NOMO-1 treated with DMSO at 0.1 percent for 48 hours (cell line): ENCODE measurements around the gene STAMBP.
"Not testable (repeated sequence)": the region's sequence is repeated elsewhere in the genome, so short reads cannot be mapped to it uniquely, and the experiment has no call there.

Experiments used
- DNase-seq: peaks from one replicate; lab custom pipeline; 2025; ENCODE audit not compliant: unreplicated experiment; lab: John Stamatoyannopoulos, UW

The STAMBP gene

GRCh38 chr2:73903949-73904613 is 75.3 kb downstream of the STAMBP start:
- DNase-seq: not testable (repeated sequence)

DNA sequence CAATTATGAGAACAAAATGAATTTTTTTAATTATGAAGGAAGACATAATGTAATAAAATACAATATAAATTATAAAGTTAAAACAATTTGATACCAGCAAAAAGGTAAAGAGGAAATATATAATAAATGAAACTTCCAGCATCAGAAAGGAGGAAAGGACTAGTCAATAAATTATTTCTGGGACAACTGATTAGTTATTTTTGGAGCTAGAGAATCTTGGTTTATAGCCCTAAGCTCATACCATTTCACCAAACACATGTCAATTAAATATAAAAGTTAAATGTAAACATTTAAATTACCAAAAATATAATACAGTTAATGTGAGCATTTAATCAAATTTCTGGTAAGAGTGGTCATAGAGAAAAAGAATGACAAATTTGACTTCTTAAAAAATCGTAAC is 76.2 kb downstream of the STAMBP start:
- DNase-seq: no peak

DNA sequence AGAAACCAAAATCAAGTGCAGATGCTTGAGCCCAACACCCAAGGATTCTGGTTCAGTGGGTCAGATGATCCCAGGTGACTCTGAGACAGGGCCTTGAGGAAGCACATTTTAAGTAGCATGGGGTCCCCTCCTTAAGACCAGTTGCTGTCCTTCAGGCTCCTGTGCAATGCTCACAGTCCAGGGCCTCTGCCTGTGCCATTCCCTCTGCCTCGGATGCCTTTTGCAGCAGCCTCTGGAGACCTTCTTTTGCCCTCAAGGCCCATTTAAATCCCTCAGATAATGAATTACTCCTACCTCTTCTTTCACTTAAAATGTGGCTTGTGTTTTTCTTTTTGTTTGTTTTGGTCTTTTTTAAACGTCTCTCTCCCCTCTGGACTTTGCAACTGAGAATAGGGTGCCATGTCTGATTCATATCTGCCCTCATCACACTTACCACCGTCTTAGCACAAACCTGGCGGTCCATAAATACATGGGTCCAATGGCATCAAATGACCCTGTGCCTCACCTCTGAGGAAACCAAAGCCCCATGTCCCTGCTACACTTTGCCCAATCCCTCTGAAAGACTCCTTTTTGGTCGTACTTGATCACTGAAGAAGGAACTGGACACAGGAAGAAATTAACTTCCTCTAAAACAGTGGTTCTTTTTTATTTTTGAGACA is 78.2 kb downstream of the STAMBP start:
- peak; percentile 16 for DNase-seq

DNA sequence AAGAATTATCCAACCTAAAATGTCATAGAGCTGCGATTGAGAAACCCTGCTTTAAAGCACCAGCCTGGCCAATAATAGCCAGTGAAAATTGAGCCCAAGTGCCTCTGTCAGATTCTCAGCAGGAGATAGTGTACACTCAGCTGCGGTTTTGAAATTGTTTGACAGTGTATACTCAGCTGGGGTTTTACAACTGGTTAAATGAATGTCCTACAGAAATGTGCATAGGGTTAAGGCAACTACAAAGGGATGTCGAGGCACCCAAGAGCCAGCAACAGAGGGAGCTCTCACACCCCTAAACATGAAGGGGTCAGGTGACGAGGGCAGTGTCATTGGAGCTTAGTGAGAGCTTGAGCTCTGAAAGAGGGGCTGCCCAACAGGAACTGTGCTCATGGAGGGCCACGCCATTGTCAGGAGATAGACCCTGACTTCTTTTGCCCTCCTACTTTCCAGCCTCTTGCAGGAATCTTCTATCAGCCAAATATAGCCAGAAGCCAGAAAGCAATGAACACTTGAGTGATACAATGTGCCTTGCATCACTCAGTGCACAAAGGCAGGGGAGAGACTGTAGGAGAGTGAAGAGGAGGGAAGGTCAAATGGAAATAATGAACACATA is 79.2 kb downstream of the STAMBP start:
- DNase-seq: no peak

DNA sequence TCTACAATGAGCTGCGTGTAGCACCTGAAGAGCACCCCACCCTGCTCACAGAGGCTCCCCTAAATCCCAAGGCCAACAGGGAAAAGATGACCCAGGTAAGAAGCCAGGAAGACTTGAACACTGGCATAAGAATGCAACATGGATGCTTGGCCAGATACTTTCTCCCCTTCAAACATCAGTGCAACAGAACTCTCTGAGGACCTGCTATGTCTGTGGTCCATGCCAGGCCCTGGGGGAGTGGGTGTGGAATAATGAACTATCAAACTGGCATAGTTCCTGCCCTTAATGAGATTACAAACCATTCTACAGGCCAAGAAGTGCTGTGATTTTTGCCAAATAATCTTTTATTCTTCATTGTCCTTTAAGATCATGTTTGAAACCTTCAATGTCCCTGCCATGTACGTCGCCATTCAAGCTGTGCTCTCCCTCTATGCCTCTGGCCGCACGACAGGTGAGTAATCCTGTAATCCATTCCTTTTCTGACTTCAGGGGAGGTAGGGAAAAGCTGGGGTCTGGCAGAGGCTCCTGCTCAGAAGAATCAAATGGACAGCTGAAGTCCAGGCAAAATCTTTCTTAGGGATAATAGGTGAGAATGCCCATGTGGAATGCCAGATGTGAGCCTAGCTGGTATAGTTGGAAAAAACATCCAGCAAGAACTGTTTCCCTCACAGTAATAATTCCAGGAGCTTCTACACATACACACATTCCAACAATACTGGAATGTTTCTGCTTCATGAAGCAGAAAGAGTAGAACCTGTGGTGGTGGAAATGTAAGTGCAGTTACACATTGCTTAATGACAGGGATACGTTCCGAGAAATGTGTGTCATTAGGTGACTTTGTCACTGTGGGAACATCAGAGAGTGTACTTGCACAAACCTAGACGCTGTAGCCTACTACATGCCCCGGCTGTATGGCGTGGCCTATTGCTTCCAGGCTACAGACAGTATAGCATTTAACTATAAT is 80.2 kb downstream of the STAMBP start:
- no peak for DNase-seq

DNA sequence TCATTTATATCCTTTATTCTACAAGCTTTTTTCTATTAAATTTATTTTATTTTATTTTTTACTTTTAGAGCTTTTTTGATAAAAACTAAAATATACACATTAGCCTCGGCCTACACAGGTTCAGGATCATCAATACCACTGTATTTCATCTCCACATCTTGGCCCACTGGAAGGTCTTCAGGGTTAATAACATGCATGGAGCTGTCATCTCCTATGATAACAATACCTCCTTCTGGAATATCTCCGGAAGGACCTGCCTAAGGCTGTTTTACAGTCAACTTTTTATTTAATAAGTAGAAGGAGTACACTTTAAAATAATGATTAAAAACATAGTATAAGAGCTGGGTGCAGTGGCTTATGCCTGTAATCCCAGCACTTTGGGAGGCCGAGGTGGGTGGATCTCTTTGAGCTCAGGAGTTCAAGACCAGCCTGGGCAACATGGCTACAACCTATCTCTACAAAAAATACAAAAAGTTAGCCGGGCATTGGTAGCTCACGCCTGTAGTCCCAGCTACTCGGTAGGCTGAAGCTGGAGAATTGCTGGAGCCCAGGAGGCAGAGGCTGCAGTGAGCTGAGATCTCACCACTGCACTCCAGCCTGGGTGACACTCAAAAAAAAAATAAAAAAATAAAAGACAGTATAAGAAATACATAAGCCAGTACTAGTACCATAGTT is 82.2 kb downstream of the STAMBP start:
- DNase-seq: no peak

DNA sequence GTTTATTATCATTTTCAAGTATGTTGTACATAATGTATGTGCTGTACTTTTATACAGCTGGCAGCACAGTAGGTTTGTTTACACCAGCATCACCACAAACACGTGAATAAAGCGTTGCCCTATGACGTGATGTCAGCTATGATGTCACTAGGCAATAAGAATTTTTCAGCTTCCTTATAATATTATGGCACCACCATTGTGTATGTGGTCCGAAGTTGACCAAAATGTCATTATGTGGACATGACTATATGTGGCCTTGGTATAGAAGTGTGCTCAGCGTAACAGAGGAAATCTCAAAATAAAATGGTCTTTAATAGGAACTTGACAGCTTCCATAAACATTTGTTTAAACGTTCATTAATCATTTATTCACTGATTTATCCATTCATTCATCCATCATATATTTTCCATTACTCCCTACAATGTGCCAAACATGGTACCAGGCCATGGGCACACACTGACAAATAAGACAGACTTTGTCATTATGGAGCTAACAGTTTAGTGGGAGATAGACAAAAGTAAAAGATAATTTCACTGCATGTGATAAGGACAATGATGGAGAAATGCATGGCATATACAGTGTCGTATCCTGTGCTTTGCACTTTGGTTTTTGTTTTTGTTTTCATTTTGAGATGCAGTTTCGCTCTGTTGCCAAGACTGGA is 82.9 kb downstream of the STAMBP start:
- no peak for DNase-seq

- no peak for DNase-seq
Observed at GRCh38 chr2:73913414-73914054, 84.8 kb downstream of the STAMBP start.

- DNase-seq: no peak
Observed at GRCh38 chr2:73914667-73915066, 85.9 kb downstream of the STAMBP start.

GRCh38 chr2:73915437-73915993 is 86.8 kb downstream of the STAMBP start:
- DNase-seq: no peak

DNA sequence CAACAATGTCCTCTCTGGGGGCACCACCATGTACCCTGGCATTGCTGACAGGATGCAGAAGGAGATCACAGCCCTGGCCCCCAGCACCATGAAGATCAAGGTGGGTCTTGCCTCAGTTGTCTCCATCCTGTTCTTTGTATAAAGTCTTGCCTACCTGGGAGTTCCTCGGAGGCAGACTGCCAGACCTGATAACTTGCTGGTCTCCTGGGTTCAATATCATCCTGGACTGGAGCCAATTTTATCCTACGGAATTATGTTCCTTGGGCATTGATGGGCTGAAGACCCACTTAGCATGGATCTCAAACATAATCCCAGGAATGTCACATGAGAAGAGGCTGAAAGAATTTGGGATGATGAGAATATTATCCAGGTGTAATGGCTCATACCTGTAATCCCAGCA is 87.9 kb downstream of the STAMBP start:
- no peak for DNase-seq

- no peak for DNase-seq
Observed at GRCh38 chr2:73917296-73917695, 88.5 kb downstream of the STAMBP start.

DNA sequence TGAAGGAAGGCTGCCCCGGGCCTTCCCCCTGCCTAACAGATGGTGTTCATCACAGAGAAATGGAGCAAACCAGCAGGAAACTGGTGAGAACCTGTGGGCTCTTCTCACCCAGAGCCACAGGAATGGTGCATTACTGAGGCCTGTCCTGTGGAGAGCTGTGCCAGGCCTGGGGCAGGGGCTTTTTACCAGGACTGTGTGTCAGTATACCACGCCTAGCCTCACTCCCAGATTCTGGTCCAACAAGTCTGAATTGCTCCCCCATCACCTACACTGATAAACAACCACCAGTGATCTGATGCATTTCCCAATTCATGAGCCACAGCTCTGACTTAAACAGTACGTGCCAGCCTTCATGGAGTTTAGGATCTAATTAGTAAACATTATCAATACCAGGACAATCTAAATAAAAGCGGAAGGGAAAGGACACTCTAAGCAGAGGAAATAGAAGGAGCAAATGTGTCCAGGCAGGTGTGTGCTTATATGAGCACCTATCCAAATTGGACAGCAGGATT is 89.0 kb downstream of the STAMBP start:
- DNase-seq: no peak

- DNase-seq: no peak
Observed at GRCh38 chr2:73918856-73919255, 90.1 kb downstream of the STAMBP start.

DNA sequence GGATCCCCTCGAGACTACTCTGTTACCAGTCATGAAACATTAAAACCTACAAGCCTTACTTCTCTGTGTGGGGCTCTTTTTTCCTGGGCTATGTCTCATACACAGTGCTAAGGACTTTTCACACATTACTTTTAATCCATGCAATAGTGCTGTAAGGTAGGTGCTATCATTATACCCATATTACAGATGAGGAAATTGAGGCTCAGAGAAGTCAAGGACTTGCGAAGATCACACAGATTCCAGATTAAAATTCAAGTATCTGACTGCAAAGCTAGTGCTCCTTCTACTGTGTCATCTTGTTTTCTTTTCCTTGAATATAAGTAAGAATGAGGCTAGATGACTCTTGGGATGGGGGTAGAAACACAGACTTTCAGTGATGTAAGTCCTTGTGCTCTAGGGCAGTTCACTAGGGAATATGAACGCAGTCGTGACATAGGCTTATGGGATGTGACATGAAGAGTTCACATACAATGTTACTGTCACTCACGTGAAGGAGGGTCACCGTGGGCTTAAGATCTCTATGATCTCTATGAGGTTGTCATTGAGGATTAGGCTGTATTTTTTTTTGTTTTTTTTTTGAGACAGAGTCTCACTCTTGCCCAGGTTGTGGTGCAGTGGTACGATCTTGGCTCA is 91.0 kb downstream of the STAMBP start:
- no peak for DNase-seq

GRCh38 chr2:73920577-73921545 is 92.1 kb downstream of the STAMBP start:
- peak; percentile 30 for DNase-seq

DNA sequence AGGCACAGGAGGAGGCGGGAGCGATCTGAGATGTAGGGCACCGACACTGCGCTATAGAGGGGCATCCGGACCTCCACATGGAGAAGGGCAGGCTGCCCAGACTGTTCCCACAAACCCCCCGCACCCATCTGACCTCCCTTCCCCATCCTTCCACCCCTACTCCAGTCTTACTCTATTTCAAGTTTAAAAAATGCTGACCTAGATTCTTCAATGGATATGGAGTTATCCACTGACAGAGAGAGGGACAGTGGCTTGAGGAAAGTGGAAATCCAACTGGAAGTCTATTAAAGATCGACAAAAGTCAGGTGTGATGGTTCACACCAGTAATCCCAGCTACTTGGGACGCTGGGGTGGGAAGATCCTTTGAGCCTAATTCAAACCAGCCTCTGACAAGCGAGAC is 92.8 kb downstream of the STAMBP start:
- no peak for DNase-seq

GRCh38 chr2:73922681-73923080 is 93.9 kb downstream of the STAMBP start:
- DNase-seq: no peak
